Heart right ventricle (tissue), 16 donors: ENCODE data around the gene LRP6. TPM values are rescaled to one million over a fixed set of nuclear protein-coding genes. Genes with fewer than 3 reads are reported as not detected.

Experiments
- ATAC-seq, 8 donors: fragments of 200-7000 bp; cut with Tn5 transposase; one replicate each; pipeline ENCODE4 v1.9.1; 2020; ENCODE audit warnings: mild to moderate bottlenecking in 8 of 8, moderate library complexity in 8 of 8, moderate number of reproducible peaks in 1 of 8
- DNase-seq, 2 donors: peaks; one replicate each; pipeline ENCODE4 v3.0.0-alpha.2; 2020
- H3K27ac ChIP-seq, 10 donors: fragments of 200-600 bp; sonication (generic) in 2 of 10; one replicate each; pipeline versions ENCODE4 v1.5.0 to v1.8.0; 2020 to 2022; ENCODE audit warnings: mild to moderate bottlenecking in 3 of 10
- H3K27me3 ChIP-seq, 7 donors: fragments of 200-600 bp; one replicate each; pipeline ENCODE4 v1.8.0; 2021 to 2022; ENCODE audit warnings: mild to moderate bottlenecking in 2 of 7
- H3K36me3 ChIP-seq, 9 donors: fragments of 200-600 bp; sonication (generic) in 1 of 9; one replicate each; pipeline versions ENCODE4 v1.5.0 to v1.8.0; 2020 to 2022; ENCODE audit warnings: mild to moderate bottlenecking in 2 of 9
- H3K4me1 ChIP-seq, 9 donors: fragments of 200-600 bp; sonication (generic) in 1 of 9; one replicate each; pipeline versions ENCODE4 v1.5.0 to v1.8.0; 2020 to 2022; ENCODE audit warnings: mild to moderate bottlenecking in 4 of 9
- H3K4me3 ChIP-seq, 10 donors: fragments of 200-600 bp; sonication (generic) in 2 of 10; one replicate each; pipeline versions ENCODE4 v1.5.0 to v1.8.0; 2020 to 2022; ENCODE audit warnings: mild to moderate bottlenecking in 7 of 10, moderate library complexity in 2 of 10
- H3K9me3 ChIP-seq, 11 donors: fragments of 200-600 bp in 10 of 11; sonication (generic) in 2 of 11; one replicate each; pipeline versions ENCODE4 v1.5.0 to v1.8.0; 2013 to 2022; ENCODE audit warnings: mild to moderate bottlenecking in 2 of 11, control low read depth in 1 of 11, moderate library complexity in 1 of 11
- WGBS, 2 donors: extraction: QIAGEN DNeasy Blood & Tissue Kit; methylation state at CpG; one replicate each; pipeline ENCODE4 v1.1.7; 2013; ENCODE audit warnings: inconsistent platforms in 1 of 2; 5-methylcytosine and 5-hydroxymethylcytosine counted together
- intact Hi-C, 10 donors: fragments of 100-400 bp; cut with DNase I; formaldehyde crosslinking; loops; one replicate each; pipeline versions ENCODE4 v1.11.1 to v1.14.2; 2022
- polyA plus RNA-seq, 2 donors: library from polyadenylated mRNA; stranded (reverse); fragments of 200-250 nt; gene quantifications; one replicate each; pipeline ENCODE4 v1.2.3, GENCODE V29; 2013
- total RNA-seq, 10 donors: library from RNA; stranded (reverse); fragmentation: NEBNext Ultra II Directional in 3 of 10; extraction: Animal tissue kit (Norgen Biotek cat#: 25700) in 3 of 10; gene quantifications; one replicate each; pipeline versions ENCODE4 v1.2.1 to v1.2.4, GENCODE V29; 2021 to 2023
- TF ChIP-seq, protein P1 (sequence below), 9 donors: fragments of 200-600 bp; sonication (generic) in 2 of 9; IDR thresholded peaks; one replicate each; pipeline versions ENCODE4 v1.5.0 to v1.8.0; 2021 to 2022; ENCODE audit warnings: antibody characterized with exemption in 9 of 9, mild to moderate bottlenecking in 5 of 9, moderate library complexity in 1 of 9
- donor health status: Arrhythmogenic right ventricular cardiomyopathy.
- donor health status: ischemic (EF 13 %, LVEDD 7.1; RV severe dilation, severe dysfunction).
- donor health status: healthy with polysubstance abuse.
- donor health status: DM: no; HTN: yes; CAD: no.
- donor health status: DM: no; HTN: no; CAD: no.
- donor health status: ischemic (EF 25% LVEDD 6.9; RV normal size, moderate dysfunction).
- donor health status: ischemic (EF 25% LVEDD 5.7; RV mildly dilated, moderate dysfunction).
- donor health status: healthy.
- donor health status: DM: yes; HTN: yes; CAD: no.
- donor health status: Ischemic cardiomyopathy.
- donor health status: ischemic (EF 35%, LVEDD 5.7; RV mildly dilated, moderate dysfunction).
- donor health status: nonischemic (EF 11% LVEDD 7.7; RV severe dilation, severe dysfunction).
- donor health status: DM: yes; HTN: yes; CAD: no.
- donor health status: PGD.
- donor health status: ischemic (EF 29% LVEDD 5.4; RV normal size, mild dysfunction).
- donor health status: nonischemic (EF 23%, LVEDD 6.1; RV moderate dilation, normal function).

The LRP6 gene
- total and polyA plus RNA-seq, 12 donors: 3.1 to 31.1 (median 24.8) TPM

GRCh38 chr12:12195516-12195915 is 71.3 kb downstream of the LRP6 start:
- Histone ChIP-seq H3K27ac (no peak overlapping the region), H3K4me1 (peaks cover 0 to 12% (median 0%) of the 10 kb centered on the region in 9 donors), H3K9me3 (peaks cover 0 to 29% (median 0%) of the 10 kb centered on the region in 11 donors), H3K36me3 (peaks cover 0 to 42% (median 0%) of the 10 kb centered on the region in 9 donors), H3K4me3 (no peak overlapping the region), H3K27me3 (no peaks in the 10 kb centered on the region)
- intact Hi-C loops: no loop called here
- 48 to 66% methylated on average over 1 of the region's 1 CpG for WGBS, 2 donors
- ATAC-seq (no peak), DNase-seq (no peak)
- TF ChIP-seq, protein P1, sequence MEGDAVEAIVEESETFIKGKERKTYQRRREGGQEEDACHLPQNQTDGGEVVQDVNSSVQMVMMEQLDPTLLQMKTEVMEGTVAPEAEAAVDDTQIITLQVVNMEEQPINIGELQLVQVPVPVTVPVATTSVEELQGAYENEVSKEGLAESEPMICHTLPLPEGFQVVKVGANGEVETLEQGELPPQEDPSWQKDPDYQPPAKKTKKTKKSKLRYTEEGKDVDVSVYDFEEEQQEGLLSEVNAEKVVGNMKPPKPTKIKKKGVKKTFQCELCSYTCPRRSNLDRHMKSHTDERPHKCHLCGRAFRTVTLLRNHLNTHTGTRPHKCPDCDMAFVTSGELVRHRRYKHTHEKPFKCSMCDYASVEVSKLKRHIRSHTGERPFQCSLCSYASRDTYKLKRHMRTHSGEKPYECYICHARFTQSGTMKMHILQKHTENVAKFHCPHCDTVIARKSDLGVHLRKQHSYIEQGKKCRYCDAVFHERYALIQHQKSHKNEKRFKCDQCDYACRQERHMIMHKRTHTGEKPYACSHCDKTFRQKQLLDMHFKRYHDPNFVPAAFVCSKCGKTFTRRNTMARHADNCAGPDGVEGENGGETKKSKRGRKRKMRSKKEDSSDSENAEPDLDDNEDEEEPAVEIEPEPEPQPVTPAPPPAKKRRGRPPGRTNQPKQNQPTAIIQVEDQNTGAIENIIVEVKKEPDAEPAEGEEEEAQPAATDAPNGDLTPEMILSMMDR (IDR thresholded peaks at IDR 0.05): no peak

GRCh38 chr12:12195081-12195480 is 71.8 kb downstream of the LRP6 start:
- H3K36me3 ChIP-seq: peaks cover 0 to 39% (median 0%) of the 10 kb centered on the region in 9 donors
- TF ChIP-seq, protein P1 (IDR thresholded peaks at IDR 0.05): no peak
- intact Hi-C loops: no loop called here
- no peak overlapping the region for H3K4me3 ChIP-seq
- ATAC-seq (no peak), DNase-seq (no peak)
- WGBS, 2 donors: 91 to 93% methylated on average over 3 of the region's 3 CpGs
- H3K9me3 ChIP-seq: peaks cover 0 to 29% (median 0%) of the 10 kb centered on the region in 11 donors
- no peaks in the 10 kb centered on the region for H3K27me3 ChIP-seq
- H3K4me1 ChIP-seq: peaks cover 0 to 17% (median 0%) of the 10 kb centered on the region in 9 donors
- no peak overlapping the region for H3K27ac ChIP-seq

- DNase-seq: no peak
- TF ChIP-seq, protein P1 (IDR thresholded peaks at IDR 0.05): no peak
- Histone ChIP-seq H3K4me3 (no peak overlapping the region), H3K4me1 (peaks cover 0 to 18% (median 0%) of the 10 kb centered on the region in 9 donors), H3K27ac (no peak overlapping the region), H3K36me3 (peaks cover 0 to 30% (median 0%) of the 10 kb centered on the region in 9 donors), H3K27me3 (no peaks in the 10 kb centered on the region), H3K9me3 (peaks cover 0 to 29% (median 0%) of the 10 kb centered on the region in 11 donors)
- intact Hi-C loops: no loop called here
- WGBS, 2 donors: 83 to 96% methylated on average over 2 of the region's 2 CpGs
- ATAC-seq: no peak
Measured at GRCh38 chr12:12194206-12194605, 72.6 kb downstream of the LRP6 start.

- Histone ChIP-seq H3K36me3 (peaks cover 0 to 5% (median 0%) of the 10 kb centered on the region in 9 donors), H3K9me3 (peaks cover 0 to 13% (median 0%) of the 10 kb centered on the region in 11 donors), H3K4me1 (peaks cover 0 to 18% (median 0%) of the 10 kb centered on the region in 9 donors), H3K27ac (no peak overlapping the region), H3K27me3 (no peaks in the 10 kb centered on the region), H3K4me3 (no peak overlapping the region)
- intact Hi-C loops: no loop called here
- ATAC-seq (no peak), DNase-seq (no peak)
- 76% methylated on average over 4 of the region's 4 CpGs for whole genome bisulfite sequencing, 2 donors
- TF ChIP-seq, protein P1 (IDR thresholded peaks at IDR 0.05): no peak
Measured at GRCh38 chr12:12191008-12191407, 75.8 kb downstream of the LRP6 start.
